ENCODE data around the gene NOSTRIN.

The NOSTRIN gene

GRCh38 chr2:168889635-168890005 is 87.2 kb downstream of the NOSTRIN start:
- DNase-seq (ENCODE audit: low read depth), result no peak

GRCh38 chr2:168890006-168890782 is 87.8 kb downstream of the NOSTRIN start, which contains the start of gene SPC25:
TSS of gene SPC25 (minus strand) at chr2:168890430. CDS start at chr2:168889519, 911 bp downstream.
- DNase-seq (ENCODE audit: low read depth), result peak; percentile 84

DNA sequence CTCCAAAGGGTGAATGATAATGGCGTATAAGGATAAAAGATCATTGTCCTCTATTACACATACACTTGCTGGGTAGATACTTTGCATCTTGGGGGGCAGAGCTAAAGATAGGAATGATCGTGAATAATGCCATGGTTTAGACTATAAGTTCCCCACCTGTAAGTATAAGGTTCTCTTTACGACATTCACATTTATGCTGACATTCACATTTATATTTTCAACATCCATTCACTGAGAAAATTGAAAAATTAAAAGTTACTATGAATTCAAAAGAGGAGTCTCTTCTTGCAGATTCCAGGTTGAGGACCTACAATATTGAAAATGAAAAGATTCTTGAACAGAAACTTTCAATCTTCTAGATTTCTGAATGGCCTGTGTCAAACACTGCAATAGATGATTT is 89.9 kb downstream of the NOSTRIN start:
- no peak for DNase-seq (ENCODE audit: low read depth)

DNA sequence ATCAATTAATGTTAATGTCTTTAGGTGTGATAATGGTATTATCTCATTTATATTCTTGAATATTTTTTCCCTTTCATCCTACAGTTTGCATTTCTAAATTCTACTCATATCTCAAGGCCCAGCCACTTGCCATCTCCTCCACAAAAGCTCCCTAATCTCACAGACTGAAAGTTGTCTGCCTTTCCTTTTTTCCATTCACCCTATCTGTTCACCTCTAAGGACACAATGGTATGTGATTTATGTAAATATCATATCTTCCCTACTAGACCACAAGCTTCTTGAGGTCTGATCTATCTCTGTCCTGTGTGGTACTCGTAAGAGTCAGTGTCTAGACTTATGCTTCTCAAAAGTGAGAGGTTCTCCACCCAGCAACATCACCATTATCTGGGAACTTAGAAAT is 91.7 kb downstream of the NOSTRIN start:
- DNase-seq (ENCODE audit: low read depth), result no peak

DNA sequence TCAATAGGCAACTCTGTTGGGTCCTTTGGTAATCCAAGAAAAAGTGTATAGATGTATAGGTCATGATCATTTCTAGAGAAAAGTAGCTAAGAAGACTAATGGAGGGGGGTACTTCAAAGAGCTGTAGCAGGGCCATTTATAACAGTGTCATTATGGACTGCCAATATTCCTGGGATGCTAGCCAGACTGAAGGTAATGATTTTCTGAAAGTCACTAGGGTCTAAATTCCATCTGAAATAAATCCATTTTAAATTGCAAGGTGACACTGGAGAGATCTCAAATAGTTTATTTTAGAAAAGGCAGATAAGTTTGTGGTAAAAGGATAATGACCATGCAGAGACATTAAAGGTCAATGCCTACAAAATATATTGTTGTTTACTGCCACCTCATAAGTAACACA is 92.3 kb downstream of the NOSTRIN start:
- DNase-seq (ENCODE audit: low read depth), result no peak

GRCh38 chr2:168895771-168896170 is 93.3 kb downstream of the NOSTRIN start:
- DNase-seq (ENCODE audit: low read depth), result no peak

DNA sequence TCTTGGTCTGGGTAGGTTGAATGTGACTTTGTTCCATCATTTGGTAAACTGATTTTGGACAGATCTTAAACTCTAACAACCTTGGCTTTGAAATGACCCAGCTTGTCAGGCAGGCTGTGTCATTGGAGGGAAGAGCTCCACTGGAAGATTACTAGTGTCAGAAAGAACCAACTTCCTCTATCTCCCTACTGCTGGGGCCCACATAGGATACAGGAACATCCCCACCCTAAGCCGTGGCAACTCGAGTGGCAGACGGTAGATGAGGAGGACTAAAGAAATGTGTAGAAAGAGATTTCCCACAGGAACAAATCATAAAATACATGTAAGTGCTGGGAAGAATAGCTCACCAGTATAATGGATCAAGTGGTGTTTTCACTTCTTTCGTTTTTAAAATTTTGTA is 94.3 kb downstream of the NOSTRIN start:
- no peak for DNase-seq (ENCODE audit: low read depth)

- no peak for DNase-seq (ENCODE audit: low read depth)
Measured at GRCh38 chr2:168897449-168897848, 95.0 kb downstream of the NOSTRIN start.

DNA sequence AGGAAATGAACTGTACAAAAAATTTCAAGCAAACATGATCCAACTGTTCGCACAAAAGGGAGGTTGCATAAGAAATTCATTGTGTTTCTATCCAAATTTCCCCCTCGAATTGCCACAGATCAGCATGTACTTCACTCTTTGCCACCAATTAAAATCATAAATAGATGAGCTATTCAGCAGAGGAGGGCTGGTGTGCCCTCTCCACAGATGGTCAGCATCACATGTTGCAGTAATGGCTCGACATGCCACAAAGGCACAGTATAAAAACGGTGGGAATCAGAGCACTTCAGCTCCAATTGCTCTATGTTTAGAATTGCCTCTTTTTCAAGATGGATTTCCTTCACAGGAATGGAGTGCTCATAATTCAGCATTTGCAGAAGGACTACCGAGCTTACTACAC is 98.6 kb downstream of the NOSTRIN start, which contains the start of gene G6PC2:
Gene G6PC2 (plus strand): TSS at position 289 of the 400 bp plus-strand sequence. CDS start 41 bp downstream, at position 330.
- DNase-seq (ENCODE audit: low read depth), result no peak

DNA sequence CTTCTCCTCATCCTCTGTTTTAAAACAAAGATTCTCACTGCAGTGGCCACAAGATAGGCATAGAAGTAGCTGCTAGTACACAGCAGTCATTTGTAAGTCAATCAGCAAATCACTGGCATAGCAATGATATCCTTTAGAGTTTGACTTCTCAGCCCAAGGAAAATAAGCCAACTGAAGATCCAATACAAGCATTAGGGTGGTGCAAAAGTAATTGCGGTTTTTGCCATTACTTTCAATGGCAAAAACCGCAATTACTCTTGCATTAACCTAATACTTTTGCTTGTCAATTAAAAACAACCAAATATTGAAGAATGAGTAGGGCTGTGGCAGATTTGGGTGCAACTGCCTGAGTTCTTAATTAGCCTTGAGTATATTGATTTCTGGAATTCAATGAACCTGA is 101.5 kb downstream of the NOSTRIN start:
- DNase-seq (ENCODE audit: low read depth), result no peak

DNA sequence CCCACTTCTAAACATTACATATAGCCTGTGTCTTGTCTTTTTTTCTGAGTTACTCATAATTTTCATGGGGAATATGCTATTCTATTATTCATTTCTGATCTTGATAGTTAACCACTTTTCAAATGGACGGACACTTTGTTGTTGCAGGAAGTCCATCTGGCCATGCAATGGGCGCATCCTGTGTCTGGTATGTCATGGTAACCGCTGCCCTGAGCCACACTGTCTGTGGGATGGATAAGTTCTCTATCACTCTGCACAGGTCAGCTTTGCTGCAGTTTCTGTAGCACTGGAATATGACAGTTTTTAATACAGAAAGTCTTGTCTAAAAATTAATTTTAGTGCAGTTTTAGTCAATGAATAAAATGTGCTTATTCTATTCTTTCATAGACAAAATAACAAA is 101.9 kb downstream of the NOSTRIN start:
- no peak for DNase-seq (ENCODE audit: low read depth)

- DNase-seq (ENCODE audit: low read depth), result no peak
Measured at GRCh38 chr2:168907940-168908662, 105.7 kb downstream of the NOSTRIN start.

DNA sequence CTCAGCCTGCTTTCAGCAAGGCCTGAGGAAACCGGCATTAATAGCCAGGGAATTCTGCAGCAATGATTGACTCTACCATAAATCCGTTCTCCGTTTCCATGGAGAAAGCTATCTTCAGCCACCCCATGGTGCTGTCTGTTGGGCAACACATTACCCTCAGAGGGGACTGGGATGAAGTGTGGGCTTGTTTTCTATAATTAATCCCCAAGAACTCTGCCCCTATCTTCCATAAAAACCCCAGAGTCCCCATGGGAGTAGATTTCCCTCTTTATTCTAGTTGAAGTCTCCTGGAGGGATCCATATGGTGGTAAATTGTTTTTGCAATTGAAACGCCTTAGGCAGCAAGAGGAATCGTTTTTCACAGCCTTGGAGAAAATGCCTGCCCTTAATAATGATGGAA is 107.9 kb downstream of the NOSTRIN start:
- DNase-seq (ENCODE audit: low read depth), result no peak

DNA sequence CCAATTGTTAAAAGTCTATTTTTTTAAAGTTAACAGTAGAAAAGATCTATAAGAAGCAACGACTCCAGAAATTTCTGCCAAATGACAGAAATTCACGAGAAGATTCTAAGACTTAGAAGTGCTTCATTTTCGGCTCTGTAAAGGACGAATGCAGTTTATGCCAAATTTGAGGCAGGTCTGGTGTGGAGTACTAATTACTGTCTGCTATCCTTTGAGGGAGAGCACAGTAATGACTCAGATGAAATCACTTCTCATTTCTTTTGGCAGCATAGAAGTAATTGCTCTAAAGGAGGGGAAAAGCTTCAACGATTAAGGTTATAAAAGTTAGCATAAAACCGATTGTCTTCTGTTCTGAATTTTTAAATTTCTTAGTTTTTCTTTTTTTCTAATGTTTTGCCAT is 110.0 kb downstream of the NOSTRIN start:
- no peak for DNase-seq (ENCODE audit: low read depth)

DNA sequence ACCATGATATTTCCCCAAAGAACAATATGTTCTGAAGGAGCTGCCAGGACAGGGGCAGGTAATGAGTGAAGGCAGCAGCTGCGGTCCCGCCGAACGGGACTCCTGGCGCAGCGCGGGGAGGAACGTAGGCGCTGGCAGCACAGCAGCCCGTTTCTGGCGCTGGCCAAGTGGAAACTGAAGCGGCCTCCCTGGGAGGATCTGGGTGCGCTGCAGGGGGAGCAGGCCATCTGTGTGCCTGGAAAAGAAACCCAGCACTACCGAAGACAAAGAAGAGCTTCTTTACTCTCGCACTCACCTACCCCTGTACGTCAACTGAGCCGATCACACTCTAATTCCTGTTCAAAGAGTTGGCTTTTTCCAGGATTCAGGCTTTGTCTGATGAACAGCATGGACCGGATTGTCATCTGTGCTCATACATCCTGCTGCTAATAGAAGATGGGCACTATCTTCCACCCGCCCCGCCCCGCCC is 110.5 kb downstream of the NOSTRIN start:
- no peak for DNase-seq (ENCODE audit: low read depth)

DNA sequence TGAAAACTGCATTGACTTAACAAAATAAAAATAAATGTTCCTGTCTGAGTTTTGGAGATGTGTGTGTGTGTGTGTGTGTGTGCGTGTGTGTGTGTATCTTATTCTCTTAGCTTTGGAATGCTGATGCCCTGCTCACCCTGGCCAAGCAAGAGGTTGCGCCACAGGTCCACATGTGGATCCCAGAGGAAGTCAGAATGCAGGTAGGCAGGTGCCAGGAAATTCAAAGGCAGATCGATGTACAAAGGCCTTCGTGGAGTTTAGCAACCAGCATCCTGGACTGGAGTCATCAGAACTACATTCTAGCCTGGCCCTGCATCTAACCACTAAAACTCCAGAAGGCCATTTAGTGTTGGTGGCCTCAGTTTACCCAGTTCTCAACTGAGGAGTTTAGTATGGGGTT is 111.1 kb downstream of the NOSTRIN start:
- no peak for DNase-seq (ENCODE audit: low read depth)

All from activated T-cell treated with anti-CD3 and anti-CD28 coated beads for 48 hours (primary cell).